Measurements from ENCODE around the gene TNPO1.
"Not testable (repeated sequence)": the region's sequence is repeated elsewhere in the genome, so short reads cannot be mapped to it uniquely, and the experiment has no call there.

The TNPO1 gene

DNA sequence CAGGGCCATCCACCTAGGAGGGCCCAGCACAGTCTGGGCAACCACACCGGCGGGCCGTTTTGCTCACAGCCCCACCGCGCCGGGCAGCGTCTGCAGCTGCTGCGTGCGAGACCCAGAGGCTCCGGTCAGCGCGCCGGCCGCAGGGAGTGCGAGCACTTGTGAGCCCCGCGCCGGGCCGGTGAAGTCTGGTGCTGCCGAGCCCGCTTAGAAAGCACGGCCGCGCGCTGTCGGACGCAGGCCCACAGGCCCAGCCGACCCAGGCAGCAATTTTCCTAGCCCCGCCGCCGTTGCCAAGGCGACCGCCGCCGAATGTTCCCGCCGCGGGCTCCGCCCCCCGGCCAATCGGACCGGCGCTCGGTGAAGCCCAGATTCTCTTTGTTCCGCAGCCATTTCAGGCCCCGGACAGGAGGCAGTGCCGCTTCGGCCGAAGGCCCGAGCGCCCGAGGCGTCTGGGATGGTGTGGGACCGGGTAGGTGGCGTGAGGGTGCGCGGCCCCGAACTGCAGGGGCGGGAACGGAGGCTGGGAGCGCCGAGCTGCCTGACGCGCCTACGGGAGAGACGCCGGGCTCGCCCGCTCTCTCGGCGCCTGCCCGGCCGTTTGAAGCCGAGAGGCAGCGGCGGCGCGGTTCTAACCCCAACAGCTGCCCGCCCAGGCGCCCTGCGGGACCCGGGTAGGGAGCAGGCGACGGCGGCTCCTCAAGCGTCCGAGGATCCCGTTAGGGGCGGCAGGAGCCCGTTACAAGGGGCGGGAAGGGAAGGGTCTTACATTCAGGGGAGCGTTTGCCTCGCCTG, at the start of gene TNPO1:
Gene TNPO1, plus strand, starts transcription at position 378 of the 792 bp plus-strand sequence. Its CDS starts 77 bp downstream, at position 455.
- DNase-seq, result peak; percentile 89

DNA sequence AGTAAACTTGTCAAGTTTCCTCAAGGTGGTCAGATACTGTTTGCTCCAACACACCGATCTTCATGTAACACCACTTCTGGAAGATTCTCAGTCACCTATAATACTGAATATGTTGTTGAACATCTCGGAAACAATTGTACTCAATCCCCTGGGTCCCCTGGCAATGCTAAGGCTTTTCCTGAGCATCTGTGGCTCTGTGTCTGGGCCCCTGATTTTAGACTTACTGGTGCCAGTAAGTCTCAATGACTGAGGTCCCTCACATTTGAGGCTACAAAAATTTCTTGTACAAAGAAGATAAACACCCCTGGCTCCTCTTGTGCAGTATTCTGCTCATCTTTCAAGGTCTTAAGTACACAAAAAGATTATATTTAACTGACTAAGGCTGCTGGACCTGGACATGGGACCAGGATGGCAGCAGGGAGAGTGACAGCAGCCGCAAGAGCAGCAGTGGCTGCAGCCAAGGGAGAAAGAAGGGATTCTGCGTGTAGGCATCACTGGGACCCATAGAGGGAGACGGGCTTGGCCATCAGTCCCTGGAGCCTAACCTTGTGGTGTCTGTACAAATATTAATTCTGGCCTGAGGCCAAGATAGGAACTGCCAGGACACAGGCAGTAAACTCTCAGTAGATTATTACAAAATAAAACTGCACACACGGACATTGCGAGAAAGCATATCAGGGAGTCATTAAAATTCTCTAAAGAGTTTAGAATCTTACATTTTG, 49.0 kb upstream of the TNPO1 start:
- DNase-seq, result no peak

DNA sequence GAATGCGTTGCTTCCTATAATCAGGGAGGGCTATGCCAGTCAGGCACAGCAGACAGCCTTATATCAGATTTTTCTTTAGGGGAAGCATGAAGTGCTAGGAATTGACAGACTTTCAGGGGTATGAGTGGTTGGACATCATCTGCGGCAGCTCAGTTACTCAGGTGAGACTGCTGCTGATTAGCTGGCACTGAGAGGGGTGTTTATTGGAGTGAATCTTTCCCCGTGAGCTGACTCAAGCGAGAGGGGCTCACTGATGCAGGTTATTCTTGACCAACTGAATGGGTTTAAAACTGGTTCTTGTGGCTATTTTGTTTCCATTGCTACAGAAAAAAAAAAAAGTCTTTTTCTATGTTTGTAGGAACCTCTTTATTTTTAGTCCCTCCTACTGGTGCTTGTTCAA, 46.2 kb upstream of the TNPO1 start:
- no peak for DNase-seq

DNA sequence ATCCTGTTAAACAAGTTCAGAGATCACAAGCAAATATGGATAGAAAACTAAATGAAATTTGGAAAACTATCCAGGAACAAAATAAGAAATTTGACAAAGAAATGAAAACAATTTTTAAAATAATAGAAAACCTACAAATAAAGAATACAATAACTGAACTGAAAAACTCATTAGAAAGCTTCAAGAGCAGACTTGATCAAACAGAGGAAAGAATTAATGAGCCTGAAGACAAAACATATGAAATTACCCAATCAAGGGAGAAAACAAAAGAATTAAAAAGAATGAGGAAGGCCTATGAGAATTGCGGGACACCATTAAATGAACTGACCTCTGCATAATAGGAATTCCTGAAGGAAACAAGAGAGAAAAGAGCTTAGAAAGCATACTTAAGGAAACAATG, 39.8 kb upstream of the TNPO1 start:
- no peak for DNase-seq

DNA sequence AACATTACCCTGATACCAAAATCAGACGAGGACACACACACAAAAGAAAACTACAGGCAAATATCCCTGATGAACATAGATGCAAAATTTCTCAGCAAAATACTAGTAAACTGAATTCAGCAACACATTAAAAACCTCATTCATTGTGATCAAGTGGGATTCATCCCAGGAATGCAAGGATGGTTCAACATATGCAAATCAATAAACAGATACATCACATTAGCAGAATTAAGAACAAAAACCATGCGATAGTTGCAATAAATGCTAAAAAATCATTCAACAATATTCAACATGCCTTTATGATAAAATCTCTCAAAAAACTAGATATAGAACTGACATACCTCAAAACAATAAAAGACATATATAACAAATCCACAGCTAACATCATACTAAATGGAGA, 36.9 kb upstream of the TNPO1 start:
- no peak for DNase-seq

DNA sequence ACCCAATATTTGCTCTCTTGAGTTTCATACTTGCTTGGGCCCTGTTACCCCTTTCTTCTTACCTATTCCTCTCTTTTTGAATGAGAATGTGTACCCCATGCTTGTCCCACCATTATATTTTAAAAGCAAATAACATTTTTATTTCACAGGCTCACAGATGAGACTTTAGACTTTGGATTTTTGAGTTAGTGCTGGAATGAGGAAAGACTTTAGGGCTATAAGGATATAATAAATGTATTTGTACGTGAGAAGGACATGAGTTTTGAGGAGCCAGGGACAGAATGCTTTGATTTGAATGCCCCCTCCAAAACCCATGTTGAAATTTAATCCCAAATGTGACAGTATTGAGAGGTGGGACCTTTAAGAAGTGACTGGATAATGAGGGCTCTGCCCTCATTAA, 33.1 kb upstream of the TNPO1 start:
- DNase-seq, result no peak

DNA sequence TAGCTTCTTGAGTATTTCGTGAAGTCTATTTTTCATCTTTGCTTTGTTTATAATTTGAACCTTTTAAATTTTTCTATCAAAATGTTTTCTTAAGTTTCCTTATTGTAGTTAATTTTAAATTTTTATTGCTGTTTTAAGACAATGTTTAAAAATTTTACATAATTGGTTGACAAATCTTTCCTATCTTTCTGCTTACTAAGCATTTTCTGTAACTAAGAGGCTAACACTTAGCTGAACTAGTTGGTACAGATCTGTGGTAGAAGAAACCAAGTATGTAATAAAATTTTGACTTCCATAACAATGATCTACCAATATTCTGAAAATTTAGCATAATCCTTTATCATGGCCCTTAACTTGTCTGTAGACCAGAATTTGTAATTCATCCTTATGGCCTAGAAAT, 32.3 kb upstream of the TNPO1 start:
- no peak for DNase-seq

DNA sequence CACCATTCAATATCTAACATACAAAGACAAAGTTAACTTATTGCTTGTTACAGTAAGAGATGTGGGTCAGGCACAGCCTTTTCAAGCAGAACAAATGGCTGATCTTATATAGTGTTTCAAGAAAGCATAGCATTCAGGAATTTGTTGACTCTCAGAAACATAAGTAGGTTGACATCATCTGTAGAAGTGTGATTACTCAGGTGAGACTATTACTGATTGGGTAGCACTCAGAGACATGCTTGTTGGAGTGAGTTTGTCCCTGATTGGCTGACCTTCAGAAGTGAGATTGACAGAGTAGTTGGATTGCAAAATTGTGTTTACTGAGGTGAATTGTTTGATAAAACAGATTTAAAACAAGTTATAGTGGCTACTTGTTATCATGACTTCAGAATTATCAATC, 30.7 kb upstream of the TNPO1 start:
- DNase-seq, result no peak

DNA sequence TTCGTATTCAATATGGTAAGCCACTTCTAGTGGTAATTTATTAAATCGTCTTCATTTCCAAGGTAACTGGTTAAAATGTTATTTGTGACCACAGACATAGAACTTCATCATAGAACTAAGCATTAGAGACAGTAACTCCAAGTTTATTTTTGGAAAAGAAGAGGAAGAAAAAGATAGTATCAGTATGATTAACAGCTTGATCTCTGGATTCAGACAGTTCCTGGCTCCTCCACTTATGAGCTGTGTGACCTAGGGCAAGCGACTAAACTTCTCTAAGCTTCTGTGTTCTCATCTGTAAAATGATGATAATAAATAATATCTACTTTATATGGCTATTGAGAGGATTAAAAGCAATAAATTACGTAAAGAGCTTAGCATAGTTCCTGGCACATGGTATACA, 29.8 kb upstream of the TNPO1 start:
- DNase-seq, result no peak

DNA sequence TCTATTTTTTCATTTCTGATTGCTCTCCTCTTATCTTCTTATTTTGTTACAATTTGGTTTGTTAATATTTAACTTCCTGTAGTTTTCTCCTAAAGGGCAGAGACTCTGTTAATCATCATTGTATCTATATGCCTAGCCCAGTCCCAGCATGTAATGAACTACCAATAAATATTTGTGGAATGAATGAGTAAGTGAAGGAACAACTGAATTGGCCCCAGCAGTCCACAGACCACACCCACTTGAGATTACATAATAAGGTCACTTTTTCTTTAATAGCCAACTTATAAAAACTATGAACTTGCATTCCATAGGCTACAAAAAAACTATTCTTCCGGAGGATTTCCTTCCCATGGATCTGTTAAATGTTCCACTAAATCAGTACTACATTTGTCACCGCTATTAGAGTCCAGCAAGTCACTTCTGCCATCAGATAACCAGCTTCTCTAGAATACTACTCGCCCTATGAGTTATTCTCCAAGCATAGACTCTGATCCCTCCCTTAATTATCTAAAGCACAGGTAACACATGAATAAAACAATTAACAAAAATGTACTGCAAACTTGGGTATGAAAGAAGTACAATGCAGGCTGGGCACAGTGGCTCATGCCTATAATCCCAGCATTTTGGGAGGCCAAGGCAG, 27.5 kb upstream of the TNPO1 start:
- no peak for DNase-seq

DNA sequence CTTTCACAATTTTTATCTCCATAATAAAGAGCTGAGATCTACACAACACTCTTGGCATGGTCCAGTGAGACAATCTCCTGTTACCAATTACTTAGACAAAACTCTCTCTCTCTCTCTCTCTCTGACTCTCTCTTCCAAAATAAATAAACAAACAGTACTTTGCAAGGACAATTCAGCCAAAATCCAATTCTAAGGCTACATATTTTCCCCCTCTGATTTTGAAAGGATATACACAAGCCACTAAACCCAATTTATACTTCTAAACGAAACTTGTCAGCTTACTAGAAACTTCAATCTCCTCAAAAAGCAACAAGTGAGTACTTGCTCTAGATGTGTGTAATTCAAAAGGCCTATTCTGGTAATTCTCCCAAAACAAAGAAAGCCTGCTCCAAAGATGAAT, 26.3 kb upstream of the TNPO1 start:
- DNase-seq, result no peak

DNA sequence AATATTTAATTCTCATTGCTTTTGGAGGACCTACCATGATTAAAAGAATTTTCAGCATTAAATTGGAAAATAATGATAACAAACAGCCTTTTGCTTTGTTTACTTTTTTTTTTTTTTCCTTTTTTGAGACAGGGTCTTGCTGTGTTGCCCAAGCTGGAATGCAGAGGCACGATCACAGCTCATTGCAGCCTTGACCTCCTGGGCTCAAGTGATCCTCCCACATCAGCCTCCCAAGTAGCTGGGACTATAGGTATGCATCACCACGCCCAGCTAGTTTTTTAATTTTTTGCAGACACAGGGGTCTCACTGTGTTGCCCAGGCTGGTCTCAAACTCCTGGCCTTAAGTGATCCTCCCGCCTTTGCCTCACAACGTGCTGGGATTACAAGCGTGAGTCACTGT, 23.8 kb upstream of the TNPO1 start:
- not testable (repeated sequence) for DNase-seq

DNA sequence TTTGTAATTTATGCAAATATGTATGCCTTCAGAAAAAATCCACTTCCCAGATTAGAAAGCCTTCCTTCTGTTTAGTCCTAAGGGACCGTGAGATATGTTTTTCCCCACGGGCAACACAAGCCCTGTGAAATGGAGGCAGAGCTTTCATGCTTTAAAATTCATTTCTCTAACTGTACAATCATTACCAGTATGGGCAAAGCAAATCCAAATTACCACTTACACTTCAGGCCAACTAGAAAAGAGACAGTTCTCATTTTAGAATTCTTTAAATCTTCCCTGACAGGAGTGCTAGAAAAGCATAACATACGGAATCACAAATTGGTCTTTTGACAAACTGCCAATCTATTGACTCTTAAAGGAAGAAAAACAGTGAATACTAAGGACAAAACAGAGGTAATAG, 20.5 kb upstream of the TNPO1 start:
- no peak for DNase-seq

DNA sequence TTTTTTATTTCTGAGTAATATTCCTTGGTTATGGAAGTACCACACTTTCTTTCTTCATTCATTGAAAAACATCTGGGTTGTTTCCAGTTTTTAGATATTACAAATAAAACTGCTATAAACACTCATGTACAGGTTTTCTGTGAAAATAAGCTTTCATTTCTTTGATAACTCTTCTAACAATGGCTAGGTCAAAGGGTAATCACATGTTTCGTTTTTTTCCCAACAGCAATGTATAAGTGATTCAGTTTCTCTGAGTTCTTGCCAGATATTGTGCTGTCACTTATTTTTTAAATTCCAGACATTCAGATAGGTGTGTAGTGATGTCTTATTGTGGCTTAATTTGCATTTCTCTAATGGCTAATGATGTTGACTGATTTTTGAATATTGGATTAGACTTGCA, 16.7 kb upstream of the TNPO1 start:
- DNase-seq, result no peak

DNA sequence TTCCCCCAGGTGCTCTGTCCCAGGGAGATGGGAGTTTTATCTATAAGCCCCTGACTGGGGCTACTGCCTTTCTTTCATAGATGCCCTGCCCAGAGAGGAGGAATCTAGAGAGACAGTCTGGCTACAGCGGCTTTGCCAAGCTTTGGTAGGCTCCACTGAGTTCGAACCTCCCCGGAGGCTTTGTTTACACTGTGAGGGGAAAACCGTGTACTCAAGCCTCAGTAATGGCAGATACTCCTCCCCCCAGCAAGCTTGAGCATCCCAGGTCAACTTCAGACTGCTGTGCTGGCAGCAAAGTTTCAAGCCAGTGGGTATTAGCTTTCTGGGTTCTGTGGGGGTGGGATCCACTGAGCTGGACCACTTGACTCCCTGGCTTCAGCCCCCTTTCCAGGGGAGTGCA, 7.8 kb upstream of the TNPO1 start:
- not testable (repeated sequence) for DNase-seq

DNA sequence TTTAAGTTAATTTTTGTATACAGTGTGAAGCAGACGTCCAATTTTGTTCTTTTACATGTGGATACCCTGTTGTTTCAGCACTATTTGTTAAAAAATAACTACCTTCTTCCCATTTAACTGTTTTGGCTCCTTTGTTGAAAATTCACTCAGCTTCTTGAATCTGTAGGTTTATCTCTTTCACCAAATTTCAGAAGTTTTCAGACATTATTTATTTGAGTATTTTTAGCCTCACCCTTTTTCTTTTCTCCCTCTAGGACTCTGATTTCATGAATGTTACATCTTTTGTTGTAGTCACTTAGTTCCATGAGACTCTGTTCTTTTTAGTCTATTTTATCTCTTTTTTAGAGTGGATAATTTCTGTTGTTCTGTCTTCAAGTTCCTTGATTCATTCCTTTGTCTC, 4.6 kb upstream of the TNPO1 start:
- no peak for DNase-seq

DNA sequence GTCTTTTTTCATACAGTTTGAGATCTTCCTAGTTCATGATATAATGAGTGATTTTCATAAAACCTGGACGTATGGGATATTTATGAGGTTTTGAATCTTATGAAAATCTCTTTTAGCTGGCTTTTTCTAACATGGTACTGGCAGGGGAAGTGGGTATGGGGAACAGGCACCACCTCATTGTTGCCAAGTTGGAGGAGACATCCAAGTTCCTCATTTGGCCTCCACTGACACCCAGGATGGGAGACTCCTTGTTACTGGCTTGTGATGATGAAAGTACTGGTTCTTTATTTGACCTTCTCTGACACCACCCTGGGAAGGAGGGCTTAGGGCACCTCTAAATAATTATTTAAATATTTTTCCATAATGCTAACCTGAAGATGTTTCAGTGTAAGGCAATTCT, 4.0 kb upstream of the TNPO1 start:
- DNase-seq, result no peak

DNA sequence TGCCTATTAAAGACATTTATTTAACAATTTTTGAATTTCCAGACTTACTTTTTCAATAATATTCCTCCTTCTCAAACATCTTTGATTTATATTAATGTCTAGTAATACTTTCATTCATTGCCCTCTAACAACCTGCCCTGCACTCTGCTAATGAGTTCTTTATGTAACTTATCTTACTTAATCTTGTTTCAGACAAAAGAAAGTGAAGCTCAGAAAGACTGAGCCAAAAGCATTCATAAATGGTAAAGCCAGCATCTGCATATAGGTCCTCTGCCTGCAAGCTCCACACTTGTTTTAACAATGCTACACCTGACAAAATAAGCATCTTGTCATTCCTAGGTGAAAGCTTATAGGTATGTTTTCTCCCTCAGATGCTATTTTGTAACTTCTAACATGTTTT, 2.4 kb upstream of the TNPO1 start:
- no peak for DNase-seq

DNA sequence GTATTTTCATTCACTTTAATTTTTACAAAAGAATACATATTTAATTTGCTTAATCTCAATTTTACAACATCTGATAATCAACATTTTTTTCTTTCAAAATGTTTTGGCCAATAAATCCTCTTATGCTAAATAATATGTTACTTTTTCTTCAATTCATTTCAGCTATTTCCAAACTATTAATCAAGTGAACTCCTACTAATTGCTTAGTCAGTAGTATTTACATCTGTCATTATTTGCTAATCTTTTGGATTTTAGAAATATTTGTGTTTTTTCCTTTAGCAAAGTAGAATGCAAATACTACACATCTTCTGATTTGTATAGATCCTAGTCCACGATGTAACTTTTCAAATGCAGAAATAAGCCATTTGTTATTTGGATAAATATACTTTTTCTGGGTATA, 1.6 kb upstream of the TNPO1 start:
- no peak for DNase-seq

DNA sequence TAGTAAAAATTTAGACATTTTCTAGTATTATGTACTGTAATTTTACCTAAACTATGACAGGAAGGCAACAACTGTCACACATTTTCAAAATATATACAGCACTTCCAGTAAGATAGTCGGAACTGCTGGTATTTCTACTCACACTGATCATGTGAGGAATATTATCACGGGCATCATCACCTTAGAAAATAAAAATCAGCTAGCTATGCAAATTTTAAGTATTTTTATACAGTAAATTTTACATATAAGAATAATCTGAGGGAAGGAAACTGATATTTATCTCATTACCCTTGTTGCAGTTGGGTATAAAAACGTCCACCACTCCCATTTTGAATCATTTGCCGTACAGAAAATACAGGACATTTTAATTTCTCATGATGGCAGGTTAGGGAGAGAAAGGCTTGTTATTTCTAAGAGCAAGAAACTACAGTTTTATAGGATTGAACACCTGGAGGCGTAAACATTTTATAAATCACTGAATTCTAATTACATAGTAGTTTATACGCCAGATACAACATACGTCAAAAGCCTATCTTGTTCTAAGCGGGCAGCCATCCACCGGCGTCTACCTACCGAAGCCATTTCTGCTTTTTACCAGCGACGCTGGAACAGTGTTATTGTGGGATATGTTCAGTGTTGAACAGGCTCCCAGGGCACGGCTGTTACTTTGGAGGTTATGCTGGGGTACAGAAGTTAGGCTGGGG, 729 bp upstream of the TNPO1 start:
- DNase-seq, result peak; percentile 51

DNA sequence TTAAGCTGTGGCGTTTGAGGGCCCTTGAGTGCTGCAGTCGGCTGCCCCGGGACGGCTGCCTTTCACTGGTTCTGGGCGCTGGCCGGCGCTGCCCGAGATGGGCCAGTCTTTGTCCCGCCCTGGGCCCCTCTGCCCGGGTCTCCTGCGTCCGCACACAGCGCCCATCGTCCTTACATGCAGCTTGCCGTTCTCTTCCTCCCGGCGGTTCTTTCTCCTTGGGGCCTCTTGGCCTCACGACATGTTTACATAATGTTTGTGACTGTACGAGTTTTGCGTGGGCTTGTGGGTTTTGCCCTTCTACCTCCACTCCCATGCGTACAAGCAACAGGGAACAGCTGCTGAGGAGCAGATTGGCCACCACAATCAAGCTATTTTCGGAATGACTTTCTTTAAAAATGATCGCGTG, 618 bp downstream of the TNPO1 start:
- peak; percentile 46 for DNase-seq

DNA sequence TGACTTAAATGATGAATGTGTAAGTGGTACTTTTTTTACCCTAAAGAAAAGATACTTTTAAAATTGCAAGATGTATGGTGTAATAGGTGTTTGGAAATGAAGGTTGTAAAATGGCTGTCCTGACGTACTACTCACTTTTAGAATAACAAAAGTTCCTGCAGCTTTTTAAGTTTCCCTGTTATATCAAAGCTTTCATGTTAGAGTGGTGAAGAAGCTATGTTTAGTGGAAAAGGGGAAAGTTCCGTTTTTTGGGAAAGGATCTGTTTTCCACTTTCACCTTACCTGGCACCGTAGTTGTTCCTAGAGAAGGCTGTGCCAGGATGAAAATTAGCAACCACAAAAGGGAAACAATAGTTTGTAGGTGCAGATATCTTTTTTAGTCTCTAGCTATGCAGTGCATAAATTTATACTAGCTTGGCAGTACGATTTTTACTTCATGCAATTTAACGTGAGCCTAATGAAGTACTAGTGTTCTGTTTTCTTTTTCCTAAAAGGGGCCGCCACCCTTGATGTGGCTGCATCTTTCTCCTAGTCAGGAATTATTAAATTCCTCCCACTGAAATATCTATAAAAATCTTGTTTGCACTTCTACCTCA, 1.3 kb downstream of the TNPO1 start:
- no peak for DNase-seq

Data from CD4-positive, alpha-beta T cell treated with Interleukin-6 for 4 hours (primary cell).